Gastrocnemius medialis (tissue), 4 donors: Measurements from ENCODE around the gene RNF40.

Experiments
- CTCF ChIP-seq, 5 experiments: fragments of 450-650 bp in 3 of 5; fragments of 200-600 bp in 2 of 5; sonication (generic) in 2 of 5; IDR thresholded peaks in 4 of 5; conservative IDR thresholded peaks in 1 of 5; 1 replicate in 4 of 5; 2 replicates in 1 of 5; pipeline ENCODE4 v1.5.1; 2016 to 2019; ENCODE audit warnings: antibody characterized with exemption in 5 of 5, mild to moderate bottlenecking in 3 of 5, moderate library complexity in 3 of 5
- POLR2A ChIP-seq, 2 donors: fragments of 450-650 bp; IDR thresholded peaks; one replicate each; pipeline ENCODE4 v1.6.1; 2017; ENCODE audit warnings: antibody characterized with exemption in 2 of 2, mild to moderate bottlenecking in 2 of 2, moderate library complexity in 2 of 2

- TF ChIP-seq CTCF (IDR thresholded peaks at IDR 0.05 in 4 of 5, conservative IDR thresholded peaks at IDR 0.05 in 1 of 5) (no peak), POLR2A (IDR thresholded peaks at IDR 0.05) (no peak)
These were observed 40.5 kb upstream of the RNF40 start for GRCh38 chr16:30721606-30722005.
